ENCODE results near the gene ZNF275. TPM values are rescaled to one million over a fixed set of nuclear protein-coding genes. Genes with fewer than 3 reads are reported as not detected.
"Not testable (repeated sequence)": the region's sequence is repeated elsewhere in the genome, so short reads cannot be mapped to it uniquely, and the experiment has no call there.

The ZNF275 gene
- total RNA-seq, 1 experiment from 2014 or later: 16.6 TPM

DNA sequence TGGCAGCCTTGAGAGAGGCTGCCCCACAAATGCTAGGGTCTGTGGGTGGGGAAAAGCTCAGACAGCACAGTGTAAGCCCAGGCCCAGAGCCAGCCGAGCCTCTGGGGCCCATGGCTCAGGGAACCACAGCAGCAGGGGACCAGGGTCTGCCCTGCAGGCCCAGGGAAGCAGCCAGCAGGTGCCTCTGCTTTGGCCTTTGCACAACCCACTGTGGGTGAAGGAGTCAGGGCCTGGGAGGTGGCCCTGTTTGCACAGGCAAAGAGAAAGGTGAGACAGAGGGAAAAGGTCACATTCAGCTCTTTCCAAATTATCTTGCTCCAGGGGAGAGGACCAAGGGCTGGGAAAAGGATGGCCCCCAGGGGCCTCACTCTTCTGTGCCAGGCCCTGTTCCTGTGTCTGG is 21.1 kb upstream of the ZNF275 start:
- Histone ChIP-seq H3K36me3 (ENCODE audit: insufficient read depth, low read length) (no peaks in the 10 kb centered on the region), H4K20me1 (ENCODE audit: insufficient read depth, low read depth, low read length) (no peaks in the 10 kb centered on the region), H3K9ac (ENCODE audit: low read length) (no peak overlapping the region), H2AFZ (ENCODE audit: low read length) (no peak overlapping the region), H3K4me3 (ENCODE audit: low read length) (no peak overlapping the region), H3K9me2 (replicated peaks; ENCODE audit: insufficient read depth, low read length) (no peaks in the 10 kb centered on the region), H3K4me1 (ENCODE audit: low read length) (no peaks in the 10 kb centered on the region), H3K27ac (ENCODE audit: low read length) (no peak overlapping the region), H3K27me3 (ENCODE audit: low read length) (no peaks in the 10 kb centered on the region), H3K4me2 (ENCODE audit: low read depth, low read length, poor library complexity, severe bottlenecking) (no peak overlapping the region), H3K79me2 (ENCODE audit: low read length) (no peaks in the 10 kb centered on the region), H3K9me3 (ENCODE audit: low read length) (no peaks in the 10 kb centered on the region)
- DNase-seq: no peak

DNA sequence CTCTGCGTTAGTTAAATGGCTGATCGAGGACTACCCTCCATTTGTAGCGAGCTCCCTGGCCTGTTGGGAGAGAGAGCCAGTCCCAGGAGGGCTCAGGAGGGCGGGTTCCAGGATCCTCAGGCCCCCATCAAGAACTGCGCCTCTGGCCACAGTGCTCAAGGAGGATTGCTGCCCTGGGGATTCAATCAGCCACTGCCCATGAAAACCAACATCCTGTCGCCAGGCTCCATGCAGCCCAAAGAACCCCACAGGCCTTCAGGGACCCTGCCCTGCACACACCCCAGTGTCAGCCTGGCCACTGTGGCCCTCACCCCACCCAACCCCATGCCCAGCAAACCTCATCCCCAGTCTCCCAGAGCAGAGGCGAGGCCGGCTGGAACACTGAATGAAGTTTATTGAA is 16.6 kb upstream of the ZNF275 start:
- Histone ChIP-seq H3K4me3 (ENCODE audit: low read length) (no peak overlapping the region), H3K9me2 (replicated peaks; ENCODE audit: insufficient read depth, low read length) (no peaks in the 10 kb centered on the region), H2AFZ (ENCODE audit: low read length) (no peak overlapping the region), H3K36me3 (ENCODE audit: insufficient read depth, low read length) (no peaks in the 10 kb centered on the region), H4K20me1 (ENCODE audit: insufficient read depth, low read depth, low read length) (no peaks in the 10 kb centered on the region), H3K79me2 (ENCODE audit: low read length) (no peaks in the 10 kb centered on the region), H3K9ac (ENCODE audit: low read length) (no peak overlapping the region), H3K4me2 (ENCODE audit: low read depth, low read length, poor library complexity, severe bottlenecking) (no peak overlapping the region), H3K27me3 (ENCODE audit: low read length) (no peaks in the 10 kb centered on the region), H3K4me1 (ENCODE audit: low read length) (no peaks in the 10 kb centered on the region), H3K27ac (ENCODE audit: low read length) (no peak overlapping the region), H3K9me3 (ENCODE audit: low read length) (no peaks in the 10 kb centered on the region)
- no peak for DNase-seq

DNA sequence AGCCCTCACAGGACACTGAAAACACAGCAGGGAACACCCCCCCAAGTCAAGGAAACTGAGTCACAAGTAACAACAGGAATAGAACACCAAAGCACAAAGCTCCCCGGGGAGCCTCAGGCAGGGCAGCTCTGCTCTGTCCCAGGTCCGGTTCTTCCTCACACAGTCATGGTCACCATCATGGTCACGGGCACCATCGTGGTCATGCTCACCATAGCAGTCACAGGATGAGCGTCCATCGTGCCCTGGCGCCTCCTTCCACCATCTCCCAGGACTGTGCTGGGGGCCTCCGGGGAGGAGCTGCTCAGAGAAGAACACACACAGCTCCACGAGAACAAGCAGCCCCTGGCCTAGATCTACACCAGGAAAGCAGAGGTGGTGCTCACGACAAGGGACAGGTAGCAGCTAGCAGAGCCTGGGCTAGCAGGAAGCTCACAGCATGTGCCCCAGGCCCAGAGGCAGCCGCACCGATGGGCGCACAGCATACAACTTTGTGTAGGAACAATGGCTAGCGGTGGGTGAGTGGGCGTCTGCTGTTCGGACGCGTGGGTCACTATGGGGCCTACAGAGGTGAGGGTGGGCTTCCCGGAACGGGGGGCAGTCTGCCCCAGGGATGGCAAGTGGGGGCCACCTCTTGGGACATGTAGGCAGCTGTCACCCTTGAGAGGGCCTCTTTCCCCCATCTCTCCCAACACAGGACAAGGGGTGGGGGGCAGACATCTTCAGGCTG is 15.8 kb upstream of the ZNF275 start:
- no peak overlapping the region for H3K9ac ChIP-seq (ENCODE audit: low read length)
- H3K9me3 ChIP-seq (ENCODE audit: low read length): no peaks in the 10 kb centered on the region
- H2AFZ ChIP-seq (ENCODE audit: low read length): no peak overlapping the region
- no peaks in the 10 kb centered on the region for H3K36me3 ChIP-seq (ENCODE audit: insufficient read depth, low read length)
- no peak for DNase-seq
- no peak overlapping the region for H3K4me3 ChIP-seq (ENCODE audit: low read length)
- no peak overlapping the region for H3K27ac ChIP-seq (ENCODE audit: low read length)
- no peaks in the 10 kb centered on the region for H3K4me1 ChIP-seq (ENCODE audit: low read length)
- no peak overlapping the region for H3K4me2 ChIP-seq (ENCODE audit: low read depth, low read length, poor library complexity, severe bottlenecking)
- H4K20me1 ChIP-seq (ENCODE audit: insufficient read depth, low read depth, low read length): no peaks in the 10 kb centered on the region
- H3K79me2 ChIP-seq (ENCODE audit: low read length): no peaks in the 10 kb centered on the region
- no peaks in the 10 kb centered on the region for H3K27me3 ChIP-seq (ENCODE audit: low read length)
- H3K9me2 ChIP-seq (replicated peaks; ENCODE audit: insufficient read depth, low read length): no peaks in the 10 kb centered on the region

DNA sequence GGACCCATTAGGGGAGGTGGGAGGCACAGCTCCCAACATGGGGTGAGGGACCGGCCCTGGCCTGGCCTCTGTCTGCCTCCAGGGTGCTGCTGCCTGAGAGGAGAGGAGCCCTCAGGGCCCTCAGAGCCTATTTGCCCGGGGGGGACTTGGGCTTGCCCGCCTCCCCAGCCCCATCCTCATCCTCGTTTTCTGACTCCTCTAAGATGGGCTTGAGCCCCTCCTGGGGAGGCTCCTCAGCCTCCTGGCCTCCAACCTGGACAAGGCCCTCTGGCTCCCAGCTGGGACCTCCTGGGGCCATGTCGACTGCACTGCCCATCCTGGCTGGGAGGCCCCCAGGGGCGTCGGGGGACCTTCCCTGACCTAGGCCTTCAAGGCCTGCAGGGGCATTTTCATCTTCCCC is 15.1 kb upstream of the ZNF275 start:
- H3K4me2 ChIP-seq (ENCODE audit: low read depth, low read length, poor library complexity, severe bottlenecking): no peak overlapping the region
- H3K9me2 ChIP-seq (replicated peaks; ENCODE audit: insufficient read depth, low read length): no peaks in the 10 kb centered on the region
- H3K27ac ChIP-seq (ENCODE audit: low read length): no peak overlapping the region
- H3K27me3 ChIP-seq (ENCODE audit: low read length): no peaks in the 10 kb centered on the region
- no peaks in the 10 kb centered on the region for H3K36me3 ChIP-seq (ENCODE audit: insufficient read depth, low read length)
- no peak overlapping the region for H3K4me3 ChIP-seq (ENCODE audit: low read length)
- no peak for DNase-seq
- no peaks in the 10 kb centered on the region for H3K79me2 ChIP-seq (ENCODE audit: low read length)
- H4K20me1 ChIP-seq (ENCODE audit: insufficient read depth, low read depth, low read length): no peaks in the 10 kb centered on the region
- no peaks in the 10 kb centered on the region for H3K4me1 ChIP-seq (ENCODE audit: low read length)
- no peak overlapping the region for H3K9ac ChIP-seq (ENCODE audit: low read length)
- H3K9me3 ChIP-seq (ENCODE audit: low read length): no peaks in the 10 kb centered on the region
- H2AFZ ChIP-seq (ENCODE audit: low read length): no peak overlapping the region

DNA sequence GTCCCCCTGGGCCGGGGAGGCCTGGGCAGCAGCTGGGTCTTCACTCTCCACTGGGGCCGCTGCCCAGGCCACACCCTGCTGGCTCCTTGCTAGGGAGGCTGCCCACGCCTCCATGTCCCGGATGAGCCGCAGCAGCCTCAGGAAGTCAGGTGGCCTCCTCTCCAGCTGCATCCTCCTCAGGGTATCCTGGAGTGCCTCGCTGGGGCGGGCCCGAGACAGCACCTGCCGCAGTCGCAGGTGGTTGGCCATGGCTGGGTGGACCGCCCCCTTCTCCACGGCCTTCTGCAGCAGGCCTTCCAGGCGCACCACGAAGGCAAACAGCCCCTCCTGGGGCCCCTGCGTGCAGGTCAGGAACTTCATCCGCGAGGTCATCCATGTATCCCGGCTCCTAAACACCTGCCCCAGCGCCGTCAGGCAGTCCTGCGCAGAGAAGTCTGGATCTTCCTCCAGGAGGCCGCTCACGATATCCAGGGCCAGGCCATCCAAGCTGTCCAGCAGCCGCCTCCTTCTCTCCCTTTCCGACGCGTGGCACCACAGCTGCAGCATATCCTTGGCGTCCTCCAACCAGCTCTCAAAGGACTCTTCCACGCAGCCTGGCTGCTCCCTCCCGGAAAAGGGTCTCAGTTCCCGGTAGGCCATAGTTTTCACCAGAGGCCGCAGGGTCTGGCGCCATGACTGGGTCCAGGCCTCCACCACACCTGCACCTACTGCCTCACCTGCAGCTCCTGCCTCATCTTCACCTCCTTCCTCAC is 14.5 kb upstream of the ZNF275 start:
- H4K20me1 ChIP-seq (ENCODE audit: insufficient read depth, low read depth, low read length): no peaks in the 10 kb centered on the region
- H3K9ac ChIP-seq (ENCODE audit: low read length): no peak overlapping the region
- H3K4me2 ChIP-seq (ENCODE audit: low read depth, low read length, poor library complexity, severe bottlenecking): no peak overlapping the region
- no peaks in the 10 kb centered on the region for H3K36me3 ChIP-seq (ENCODE audit: insufficient read depth, low read length)
- DNase-seq: no peak
- H3K4me1 ChIP-seq (ENCODE audit: low read length): no peaks in the 10 kb centered on the region
- no peak overlapping the region for H2AFZ ChIP-seq (ENCODE audit: low read length)
- no peaks in the 10 kb centered on the region for H3K27me3 ChIP-seq (ENCODE audit: low read length)
- H3K79me2 ChIP-seq (ENCODE audit: low read length): no peaks in the 10 kb centered on the region
- H3K9me2 ChIP-seq (replicated peaks; ENCODE audit: insufficient read depth, low read length): no peaks in the 10 kb centered on the region
- no peak overlapping the region for H3K4me3 ChIP-seq (ENCODE audit: low read length)
- H3K9me3 ChIP-seq (ENCODE audit: low read length): no peaks in the 10 kb centered on the region
- no peak overlapping the region for H3K27ac ChIP-seq (ENCODE audit: low read length)

DNA sequence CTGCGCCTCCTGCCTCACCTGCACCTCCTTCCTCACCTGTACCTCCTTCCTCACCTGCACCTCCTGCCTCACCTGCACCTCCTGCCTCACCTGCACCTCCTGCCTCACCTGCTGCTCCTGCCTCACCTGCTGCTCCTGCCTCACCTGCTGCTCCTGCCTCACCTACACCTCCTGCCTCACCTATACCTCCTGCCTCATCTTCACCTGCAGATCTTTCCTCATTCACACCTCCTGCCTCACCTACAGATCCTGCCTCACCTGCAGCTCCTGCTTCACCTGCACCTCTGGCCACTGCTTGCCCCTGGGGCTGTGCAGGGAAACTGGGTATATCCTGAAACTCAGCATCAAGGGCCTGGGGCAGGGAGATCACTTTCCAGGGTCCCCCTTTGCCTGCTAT is 13.9 kb upstream of the ZNF275 start:
- not testable (repeated sequence) for DNase-seq; H3K9me2 ChIP-seq (replicated peaks; ENCODE audit: insufficient read depth, low read length); H3K79me2 ChIP-seq (ENCODE audit: low read length); H4K20me1 ChIP-seq (ENCODE audit: insufficient read depth, low read depth, low read length); H3K27ac ChIP-seq (ENCODE audit: low read length); H3K9me3 ChIP-seq (ENCODE audit: low read length); H3K36me3 ChIP-seq (ENCODE audit: insufficient read depth, low read length); H2AFZ ChIP-seq (ENCODE audit: low read length); H3K9ac ChIP-seq (ENCODE audit: low read length); H3K4me1 ChIP-seq (ENCODE audit: low read length); H3K4me2 ChIP-seq (ENCODE audit: low read depth, low read length, poor library complexity, severe bottlenecking); H3K4me3 ChIP-seq (ENCODE audit: low read length); H3K27me3 ChIP-seq (ENCODE audit: low read length)

DNA sequence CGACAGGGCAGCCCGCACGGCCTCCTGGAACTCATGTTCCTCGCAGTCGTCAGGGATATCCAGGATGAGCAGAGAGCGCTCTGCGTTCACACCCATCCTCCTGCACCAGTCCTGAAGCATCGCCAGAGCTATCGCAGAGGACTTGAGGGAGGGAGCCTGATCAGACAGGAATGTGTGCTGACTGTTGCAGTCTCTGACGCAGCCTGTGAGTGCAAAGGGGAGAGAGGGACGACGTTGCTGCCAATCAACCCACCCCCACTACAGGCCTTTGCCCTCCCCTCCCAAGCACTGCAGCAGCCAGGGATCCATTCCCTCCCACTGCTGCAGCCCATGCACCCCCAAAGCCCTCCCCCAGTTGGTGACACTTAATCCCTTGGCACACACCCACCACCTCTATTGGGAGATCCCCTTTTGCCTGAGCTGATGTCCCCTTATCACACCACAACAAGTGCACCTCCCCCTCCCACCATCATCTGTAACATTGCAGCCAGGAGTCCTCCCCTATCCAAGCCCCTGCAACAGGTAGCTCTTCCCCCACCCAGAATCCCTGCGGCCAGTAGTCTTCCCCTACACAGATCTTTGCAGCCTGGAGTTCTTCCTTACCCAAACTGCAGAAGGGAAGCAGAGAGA is 13.3 kb upstream of the ZNF275 start:
- Histone ChIP-seq H4K20me1 (ENCODE audit: insufficient read depth, low read depth, low read length) (no peaks in the 10 kb centered on the region), H2AFZ (ENCODE audit: low read length) (no peak overlapping the region)
- no peak for DNase-seq

DNA sequence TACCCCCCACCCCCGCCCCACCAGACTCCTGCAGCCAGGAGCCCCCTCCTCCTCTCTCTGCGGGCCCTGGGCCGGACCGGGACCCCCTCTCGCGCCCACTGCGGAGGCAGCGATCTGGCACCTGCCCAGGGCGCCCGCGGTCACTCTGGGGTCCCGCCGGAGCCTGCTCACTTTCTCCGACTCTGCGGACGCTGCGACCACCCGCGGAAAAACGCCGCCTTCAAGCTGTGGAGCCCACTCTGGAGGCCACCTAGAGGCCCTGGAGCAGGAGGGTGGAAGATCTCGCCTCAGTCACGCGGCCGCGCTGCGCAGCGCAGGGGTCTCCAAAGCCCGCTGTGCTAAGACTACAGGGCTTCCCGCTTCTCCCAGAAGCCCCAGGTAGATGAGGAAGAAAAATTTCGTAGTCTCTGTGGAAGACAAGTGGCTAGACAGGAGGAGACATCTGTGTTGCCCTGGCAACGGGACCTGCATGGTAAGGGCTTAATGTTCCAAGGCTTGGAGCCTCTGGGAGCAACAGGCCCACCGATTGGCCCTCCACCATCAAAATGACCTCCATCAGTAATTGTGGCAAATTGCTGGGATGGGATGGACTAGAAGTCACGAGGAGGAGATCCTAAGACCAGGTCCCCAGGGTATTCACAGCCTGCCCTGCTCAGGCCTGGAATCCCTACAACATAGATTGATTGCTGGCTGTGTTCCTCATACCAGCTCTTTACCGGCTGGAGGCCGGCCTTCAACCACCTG is 12.4 kb upstream of the ZNF275 start, which contains the start of gene PNMA6F:
PNMA6F (minus strand) TSS at position 387 of the 744 bp plus-strand sequence. CDS start 1,093 bp downstream, outside the sequence.
- H3K27ac ChIP-seq (ENCODE audit: low read length): no peak within 1 kb of the TSS
- no peaks in the 10 kb centered on the region for H4K20me1 ChIP-seq (ENCODE audit: insufficient read depth, low read depth, low read length)
- no peaks in the 10 kb centered on the region for H3K9me3 ChIP-seq (ENCODE audit: low read length)
- no peaks in the 10 kb centered on the region for H3K27me3 ChIP-seq (ENCODE audit: low read length)
- no peaks in the 10 kb centered on the region for H3K79me2 ChIP-seq (ENCODE audit: low read length)
- no peak for DNase-seq
- no peaks in the 10 kb centered on the region for H3K9me2 ChIP-seq (replicated peaks; ENCODE audit: insufficient read depth, low read length)
- no peak within 1 kb of the TSS for H3K4me3 ChIP-seq (ENCODE audit: low read length)
- no peaks in the 10 kb centered on the region for H3K36me3 ChIP-seq (ENCODE audit: insufficient read depth, low read length)
- no peak within 1 kb of the TSS for H3K4me2 ChIP-seq (ENCODE audit: low read depth, low read length, poor library complexity, severe bottlenecking)
- H3K4me1 ChIP-seq (ENCODE audit: low read length): no peaks in the 10 kb centered on the region
- H2AFZ ChIP-seq (ENCODE audit: low read length): no peak within 1 kb of the TSS
- H3K9ac ChIP-seq (ENCODE audit: low read length): no peak within 1 kb of the TSS

More for the DNA sequence above, 13.3 kb upstream of the ZNF275 start:
- Histone ChIP-seq H3K27ac (ENCODE audit: low read length) (no peak overlapping the region), H3K79me2 (ENCODE audit: low read length) (no peaks in the 10 kb centered on the region), H3K9me3 (ENCODE audit: low read length) (no peaks in the 10 kb centered on the region), H3K4me2 (ENCODE audit: low read depth, low read length, poor library complexity, severe bottlenecking) (no peak overlapping the region), H3K4me3 (ENCODE audit: low read length) (no peak overlapping the region), H3K9me2 (replicated peaks; ENCODE audit: insufficient read depth, low read length) (no peaks in the 10 kb centered on the region), H3K27me3 (ENCODE audit: low read length) (no peaks in the 10 kb centered on the region), H3K9ac (ENCODE audit: low read length) (no peak overlapping the region), H3K36me3 (ENCODE audit: insufficient read depth, low read length) (no peaks in the 10 kb centered on the region), H3K4me1 (ENCODE audit: low read length) (no peaks in the 10 kb centered on the region)

All from Karpas-422 (cell line).